B cell (primary cell): ENCODE measurements around the gene HMGCS1. TPM values are rescaled to one million over a fixed set of nuclear protein-coding genes. Genes with fewer than 3 reads are reported as not detected.

Experiments
- ATAC-seq: fragments of 200-7000 bp; cut with Tn5 transposase; one replicate; pipeline ENCODE4 v1.10.0; 2021; ENCODE audit warnings: low read depth, mild to moderate bottlenecking, moderate number of reproducible peaks, moderate library complexity
- CTCF ChIA-PET: fragments of 350-600 bp; sonication (Branson Sonifier 250); formaldehyde crosslinking; loops from one replicate; lab custom pipeline; 2021; ENCODE audit warnings: antibody characterized with exemption, inconsistent platforms; lab: Charles Lee
- POLR2A ChIA-PET: fragments of 350-600 bp; sonication (Branson Sonifier 250); formaldehyde crosslinking; loops from one replicate; lab custom pipeline; 2021; ENCODE audit warnings: antibody characterized with exemption; lab: Charles Lee
- DNase-seq: peaks from one replicate; pipeline ENCODE4 v3.0.0; 2013
- H2AFZ ChIP-seq: 2 replicates; pipeline ENCODE4 v1.6.1; 2012; ENCODE audit warnings: mild to moderate bottlenecking, low read depth, low read length; ENCODE audit not compliant: insufficient read depth, poor library complexity, severe bottlenecking
- H3K27ac ChIP-seq, 2 donors: 1 replicate in 1 of 2; 2 replicates in 1 of 2; pipeline ENCODE4 v1.5.1; 2012 to 2013; ENCODE audit warnings: low read length in 2 of 2, mild to moderate bottlenecking in 2 of 2, moderate library complexity in 1 of 2
- H3K27me3 ChIP-seq, 4 experiments: fragments of 200-600 bp in 1 of 4; sonication (generic) in 1 of 4; replicated peaks in 1 of 4; 1 replicate in 2 of 4; 2 replicates in 2 of 4; pipeline versions ENCODE4 v1.6.1 to v1.7.0; 2013 to 2016; ENCODE audit warnings: low read length in 3 of 4, mild to moderate bottlenecking in 2 of 4, mixed read lengths in 1 of 4, moderate library complexity in 1 of 4; ENCODE audit not compliant: insufficient read depth in 4 of 4, control insufficient read depth in 3 of 4; ENCODE audit errors: control extremely low read depth in 1 of 4
- H3K36me3 ChIP-seq, 2 experiments: replicated peaks in 1 of 2; 1 replicate in 1 of 2; 2 replicates in 1 of 2; pipeline versions ENCODE4 v1.6.1 to v1.7.1; 2013; ENCODE audit warnings: low read length in 1 of 2; ENCODE audit not compliant: insufficient read depth in 2 of 2, control insufficient read depth in 1 of 2; ENCODE audit errors: control extremely low read depth in 1 of 2, extremely low read depth in 1 of 2
- H3K4me1 ChIP-seq, 2 donors: fragments of 200-600 bp in 1 of 2; sonication (generic) in 1 of 2; 1 replicate in 1 of 2; 2 replicates in 1 of 2; pipeline versions ENCODE4 v1.5.1 to v1.6.1; 2013 to 2017; ENCODE audit warnings: low read length in 2 of 2; ENCODE audit not compliant: control insufficient read depth in 2 of 2, insufficient read depth in 2 of 2
- H3K4me2 ChIP-seq: replicated peaks from 2 replicates; pipeline ENCODE3; 2012; ENCODE audit warnings: mild to moderate bottlenecking, low read depth, low read length; ENCODE audit not compliant: poor library complexity, severe bottlenecking
- H3K4me3 ChIP-seq, 5 experiments: fragments of 200-600 bp in 1 of 5; sonication (generic) in 1 of 5; 1 replicate in 3 of 5; 2 replicates in 2 of 5; pipeline versions ENCODE4 v1.5.1 to v1.7.0; 2011 to 2016; ENCODE audit warnings: low read length in 4 of 5, mild to moderate bottlenecking in 4 of 5, low read depth in 2 of 5, control low read depth in 1 of 5, moderate library complexity in 1 of 5; ENCODE audit not compliant: insufficient read depth in 1 of 5; ENCODE audit errors: control extremely low read depth in 1 of 5, extremely low read depth in 1 of 5
- H3K79me2 ChIP-seq: fragments of 200-600 bp; sonication (generic); one replicate; pipeline ENCODE4 v1.6.0; 2016; ENCODE audit warnings: low read length; ENCODE audit not compliant: control insufficient read depth, insufficient read depth
- H3K9ac ChIP-seq: fragments of 200-600 bp; sonication (generic); 2 replicates; pipeline ENCODE4 v1.6.1; 2017; ENCODE audit warnings: mild to moderate bottlenecking, low read length, moderate library complexity
- H3K9me3 ChIP-seq, 3 donors: one replicate each; pipeline versions ENCODE4 v1.6.1 to v1.7.1; 2013; ENCODE audit warnings: low read length in 2 of 3; ENCODE audit not compliant: control insufficient read depth in 2 of 3, insufficient read depth in 1 of 3; ENCODE audit errors: control extremely low read depth in 1 of 3
- H4K20me1 ChIP-seq: 2 replicates; pipeline ENCODE4 v1.6.0; 2012; ENCODE audit warnings: mild to moderate bottlenecking, low read length; ENCODE audit not compliant: insufficient read depth, control insufficient read depth, poor library complexity, severe bottlenecking
- H3K27ac Mint-ChIP-seq: one replicate; pipeline ENCODE4 v1.8.0; 2021; ENCODE audit warnings: mixed read lengths
- H3K27me3 Mint-ChIP-seq: one replicate; pipeline ENCODE4 v1.8.0; 2021; ENCODE audit warnings: mixed read lengths
- H3K4me1 Mint-ChIP-seq: one replicate; pipeline ENCODE4 v1.8.0; 2021; ENCODE audit warnings: mixed read lengths
- H3K4me3 Mint-ChIP-seq: one replicate; pipeline ENCODE4 v1.8.0; 2021; ENCODE audit warnings: mixed read lengths
- H3K9me3 Mint-ChIP-seq: one replicate; pipeline ENCODE4 v1.8.0; 2022; ENCODE audit warnings: mixed read lengths; ENCODE audit not compliant: insufficient read depth
- EZH2 ChIP-seq: IDR thresholded peaks from 2 replicates; pipeline ENCODE4 v1.6.1; 2012; ENCODE audit warnings: borderline replicate concordance, low read depth, mild to moderate bottlenecking, moderate library complexity, low read length; ENCODE audit not compliant: insufficient read depth, poor library complexity, severe bottlenecking
- WGBS: methylation state at CpG from one replicate; pipeline ENCODE4 v1.1.5; 2013; ENCODE audit warnings: missing lambda C conversion rate; ENCODE audit not compliant: insufficient coverage; 5-methylcytosine and 5-hydroxymethylcytosine counted together
- intact Hi-C: fragments of 100-400 bp; cut with micrococcal nuclease; formaldehyde crosslinking; loops from one replicate; pipeline ENCODE4 v1.10.0; 2022
- polyA plus RNA-seq: library from polyadenylated mRNA; depleted of rRNA; stranded (reverse); fragments of >200 nt; gene quantifications from 2 replicates; pipeline ENCODE4 v1.2.3, GENCODE V29; 2012
- total RNA-seq, 2 donors: library from RNA; stranded (reverse); fragments of 120-200 nt in 1 of 2; gene quantifications; 1 replicate in 1 of 2; 2 replicates in 1 of 2; pipeline versions ENCODE4 v1.2.3 to v1.2.4, GENCODE V29; 2013 to 2022
- TF ChIP-seq, protein P1 (sequence below): fragments of 200-600 bp; IDR thresholded peaks from one replicate; pipeline ENCODE4 v1.8.0; 2022; ENCODE audit warnings: antibody characterized with exemption, mild to moderate bottlenecking

HMGCS1 gene
- total and polyA plus RNA-seq, 2 donors (not counting 1 experiment from before 2014, with no cell fraction given), result 16.3 to 68.7 TPM

DNA sequence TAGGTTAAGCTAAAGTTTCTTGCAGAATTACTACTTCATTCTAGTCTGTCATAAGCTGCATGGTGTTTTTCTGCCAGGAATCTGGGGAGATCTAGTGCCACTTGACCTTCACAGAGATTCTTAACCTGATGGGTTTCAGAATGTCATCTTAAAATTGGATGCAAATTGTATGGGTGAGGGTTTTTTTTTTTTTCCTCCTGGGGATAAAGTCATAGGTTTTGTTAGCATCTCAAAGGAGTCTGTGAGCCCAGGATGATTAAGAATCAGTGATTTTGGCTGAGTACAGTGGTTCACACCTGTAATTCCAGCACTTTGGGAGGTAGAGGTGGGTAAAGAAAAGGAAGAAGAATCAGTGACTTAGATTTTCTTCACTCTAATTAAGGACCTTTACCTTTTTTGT, 69.9 kb downstream of the HMGCS1 start:
- H3K4me2 ChIP-seq, result no peak overlapping the region
- ChIA-PET CTCF (interaction anchor here (0.7 kb wide), 1 partner anchor 170 kb away, joined by 3 read pairs; no protein-coding TSS in a partner anchor), POLR2A (no interaction called here)
- no peak overlapping the region for H2AFZ ChIP-seq
- H3K4me1 ChIP-seq, result no peaks in the 10 kb centered on the region
- ATAC-seq, result no peak
- Mint-ChIP-seq H3K27me3 (peaks cover 52% of the 10 kb centered on the region), H3K27ac (no peak overlapping the region), H3K4me1 (no peaks in the 10 kb centered on the region), H3K9me3 (no peaks in the 10 kb centered on the region), H3K4me3 (no peak overlapping the region)
- no peaks in the 10 kb centered on the region for H4K20me1 ChIP-seq
- no peak for DNase-seq
- H3K4me3 ChIP-seq, result no peak overlapping the region
- intact Hi-C loops, result no loop called here
- no peaks in the 10 kb centered on the region for H3K36me3 ChIP-seq
- H3K27me3 ChIP-seq, result peaks cover 0 to 2% (median 0%) of the 10 kb centered on the region in 4 experiments
- H3K27ac ChIP-seq, result no peak overlapping the region
- H3K79me2 ChIP-seq, result no peaks in the 10 kb centered on the region
- no peak overlapping the region for H3K9ac ChIP-seq
- peaks cover 0 to 3% (median 0%) of the 10 kb centered on the region in 3 donors for H3K9me3 ChIP-seq
- TF ChIP-seq, protein P1, sequence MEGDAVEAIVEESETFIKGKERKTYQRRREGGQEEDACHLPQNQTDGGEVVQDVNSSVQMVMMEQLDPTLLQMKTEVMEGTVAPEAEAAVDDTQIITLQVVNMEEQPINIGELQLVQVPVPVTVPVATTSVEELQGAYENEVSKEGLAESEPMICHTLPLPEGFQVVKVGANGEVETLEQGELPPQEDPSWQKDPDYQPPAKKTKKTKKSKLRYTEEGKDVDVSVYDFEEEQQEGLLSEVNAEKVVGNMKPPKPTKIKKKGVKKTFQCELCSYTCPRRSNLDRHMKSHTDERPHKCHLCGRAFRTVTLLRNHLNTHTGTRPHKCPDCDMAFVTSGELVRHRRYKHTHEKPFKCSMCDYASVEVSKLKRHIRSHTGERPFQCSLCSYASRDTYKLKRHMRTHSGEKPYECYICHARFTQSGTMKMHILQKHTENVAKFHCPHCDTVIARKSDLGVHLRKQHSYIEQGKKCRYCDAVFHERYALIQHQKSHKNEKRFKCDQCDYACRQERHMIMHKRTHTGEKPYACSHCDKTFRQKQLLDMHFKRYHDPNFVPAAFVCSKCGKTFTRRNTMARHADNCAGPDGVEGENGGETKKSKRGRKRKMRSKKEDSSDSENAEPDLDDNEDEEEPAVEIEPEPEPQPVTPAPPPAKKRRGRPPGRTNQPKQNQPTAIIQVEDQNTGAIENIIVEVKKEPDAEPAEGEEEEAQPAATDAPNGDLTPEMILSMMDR, result no peak
- no peak for TF ChIP-seq EZH2

DNA sequence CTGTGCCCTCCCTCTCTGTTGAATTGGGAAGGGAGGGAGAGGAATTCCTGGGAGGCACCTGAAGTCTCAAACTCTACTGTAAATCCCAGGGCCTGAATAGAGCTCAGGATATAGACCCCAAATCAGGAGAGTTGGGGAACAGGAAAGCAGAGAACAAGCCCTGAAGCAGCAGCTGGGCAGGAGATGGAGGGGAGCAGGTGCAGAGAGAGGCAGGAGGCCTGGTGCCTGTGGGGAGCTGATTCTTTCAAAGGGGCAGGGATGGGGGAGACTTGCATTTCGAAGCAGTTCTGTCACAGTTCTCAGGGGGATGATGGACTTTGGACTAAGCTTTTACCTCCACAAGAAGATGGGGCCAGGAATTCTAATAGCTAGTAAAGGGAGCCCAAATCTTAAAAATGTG, 71.0 kb downstream of the HMGCS1 start:
- intact Hi-C loops, result no loop called here
- DNase-seq (no peak), ATAC-seq (no peak)
- peaks cover 0 to 2% (median 0%) of the 10 kb centered on the region in 4 experiments for H3K27me3 ChIP-seq
- no peaks in the 10 kb centered on the region for H3K9me3 Mint-ChIP-seq
- no peaks in the 10 kb centered on the region for H4K20me1 ChIP-seq
- H3K27ac ChIP-seq, result no peak overlapping the region
- H2AFZ ChIP-seq, result no peak overlapping the region
- peaks cover 46% of the 10 kb centered on the region for H3K27me3 Mint-ChIP-seq
- H3K9me3 ChIP-seq, result peaks cover 0 to 3% (median 0%) of the 10 kb centered on the region in 3 donors
- 43% methylated on average over 1 of the region's 1 CpG for WGBS
- no peak overlapping the region for H3K4me3 ChIP-seq
- no peaks in the 10 kb centered on the region for H3K4me1 ChIP-seq
- TF ChIP-seq, protein P1, result no peak
- no peak for TF ChIP-seq EZH2
- no peaks in the 10 kb centered on the region for H3K79me2 ChIP-seq
- no peak overlapping the region for H3K27ac Mint-ChIP-seq
- H3K4me1 Mint-ChIP-seq, result no peaks in the 10 kb centered on the region
- no peak overlapping the region for H3K4me3 Mint-ChIP-seq
- no peak overlapping the region for H3K4me2 ChIP-seq
- POLR2A ChIA-PET, result no interaction called here
- CTCF ChIA-PET, result no interaction called here
- no peak overlapping the region for H3K9ac ChIP-seq
- no peaks in the 10 kb centered on the region for H3K36me3 ChIP-seq

Other genes starting within 250 kb of the HMGCS1 start
- gene ZNF131, start 192.5 kb downstream of the HMGCS1 start, total RNA-seq, result 64.0 and 72.5 TPM in 2 replicates
- 29.4 and 49.1 TPM in 2 replicates for gene ZNF131, start 192.5 kb downstream of the HMGCS1 start, polyA plus RNA-seq
- gene NIM1K, start 121.2 kb downstream of the HMGCS1 start, total RNA-seq, result 0.32 and 0.39 TPM in 2 replicates
- 0.13 and 0.33 TPM in 2 replicates for gene NIM1K, start 121.2 kb downstream of the HMGCS1 start, polyA plus RNA-seq
- 16.8 and 18.6 TPM in 2 replicates for gene CCL28, start 99.0 kb upstream of the HMGCS1 start, total RNA-seq
- gene CCL28, start 99.0 kb upstream of the HMGCS1 start, polyA plus RNA-seq, result 18.7 and 21.2 TPM in 2 replicates
- 15.0 and 17.6 TPM in 2 replicates for gene TMEM267, start 170.5 kb upstream of the HMGCS1 start, total RNA-seq
- 10.6 and 11.3 TPM in 2 replicates for gene TMEM267, start 170.5 kb upstream of the HMGCS1 start, polyA plus RNA-seq
- 5.1 and 5.5 TPM in 2 replicates for gene C5orf34, start 201.7 kb upstream of the HMGCS1 start, total RNA-seq
- gene C5orf34, start 201.7 kb upstream of the HMGCS1 start, polyA plus RNA-seq, result 2.6 and 2.9 TPM in 2 replicates
- gene PAIP1, start 243.7 kb upstream of the HMGCS1 start, total RNA-seq, result 31.8 and 35.9 TPM in 2 replicates
- gene PAIP1, start 243.7 kb upstream of the HMGCS1 start, polyA plus RNA-seq, result 20.4 and 23.0 TPM in 2 replicates